IMR-90 (cell line): Measurements from ENCODE around the gene CISTR. TPM values are rescaled to one million over a fixed set of nuclear protein-coding genes. Genes with fewer than 3 reads are reported as not detected.

Source experiments
- ATAC-seq: fragments of 200-7000 bp; cut with Tn5 transposase; 2 replicates; pipeline ENCODE4 v1.9.1; 2020; ENCODE audit warnings: low read depth, mild to moderate bottlenecking, moderate library complexity
- BruUV-seq: library from RNA; stranded (reverse); fragments of 400-500 nt; replicated peaks from 2 replicates; lab custom pipeline; 2021; lab: Mats Ljungman, UMichigan
- CTCF ChIA-PET: fragments of 300-600 bp; formaldehyde crosslinking; extraction: SDS; loops from one replicate; lab custom pipeline; 2021; ENCODE audit warnings: antibody characterized with exemption; lab: Yijun Ruan, JAX
- POLR2A ChIA-PET: fragments of 300-600 bp; sonication (Branson Sonifier 250); formaldehyde crosslinking; loops from one replicate; lab custom pipeline; 2022; ENCODE audit warnings: antibody characterized with exemption; ENCODE audit not compliant: unreplicated experiment; lab: Charles Lee
- DNase-seq: peaks from one replicate; pipeline ENCODE4 v3.0.0; 2013
- H2AFZ ChIP-seq: replicated peaks from 2 replicates; pipeline ENCODE3; 2013; ENCODE audit warnings: low read length, mild to moderate bottlenecking; ENCODE audit not compliant: poor library complexity
- H2AK5ac ChIP-seq: 2 replicates; pipeline ENCODE4 v1.6.1; 2013; ENCODE audit warnings: low read depth, low read length, inconsistent platforms
- H2AK9ac ChIP-seq: replicated peaks from 2 replicates; pipeline ENCODE3; 2013; ENCODE audit warnings: mild to moderate bottlenecking, low read depth, low read length, moderate library complexity; ENCODE audit not compliant: poor library complexity
- H2BK120ac ChIP-seq: 2 replicates; pipeline ENCODE4 v1.6.1; 2013; ENCODE audit warnings: low read depth, low read length, inconsistent platforms
- H2BK15ac ChIP-seq: 3 replicates; pipeline ENCODE4 v1.6.1; 2013; ENCODE audit warnings: low read depth, low read length, inconsistent platforms
- H2BK20ac ChIP-seq: 2 replicates; pipeline ENCODE4 v1.6.1; 2013; ENCODE audit warnings: low read depth, mild to moderate bottlenecking, inconsistent platforms, low read length, moderate library complexity
- H2BK5ac ChIP-seq: 2 replicates; pipeline ENCODE4 v1.6.1; 2013; ENCODE audit warnings: mild to moderate bottlenecking, low read depth, low read length, inconsistent platforms; ENCODE audit not compliant: poor library complexity, severe bottlenecking
- H3K14ac ChIP-seq: replicated peaks from 2 replicates; pipeline ENCODE4 v1.6.1; 2013; ENCODE audit warnings: low read depth, low read length, inconsistent platforms
- H3K18ac ChIP-seq: 2 replicates; pipeline ENCODE4 v1.6.1; 2013; ENCODE audit warnings: low read depth, low read length, control low read depth
- H3K23ac ChIP-seq: 2 replicates; pipeline ENCODE4 v1.6.1; 2013; ENCODE audit warnings: low read depth, low read length, inconsistent platforms
- H3K27ac ChIP-seq: 2 replicates; pipeline ENCODE4 v1.5.1; 2013; ENCODE audit warnings: mild to moderate bottlenecking, control low read depth, low read length; ENCODE audit not compliant: insufficient read depth
- H3K27me3 ChIP-seq: 2 replicates; pipeline ENCODE4 v1.6.1; 2013; ENCODE audit warnings: low read length; ENCODE audit not compliant: control insufficient read depth, insufficient read depth
- H3K36me3 ChIP-seq: 2 replicates; pipeline ENCODE4 v1.6.1; 2013; ENCODE audit warnings: low read length, mixed read lengths; ENCODE audit not compliant: control insufficient read depth, insufficient read depth
- H3K4ac ChIP-seq: 2 replicates; pipeline ENCODE4 v1.6.1; 2013; ENCODE audit warnings: low read depth, low read length, inconsistent platforms
- H3K4me1 ChIP-seq: 2 replicates; pipeline ENCODE4 v1.6.1; 2013; ENCODE audit warnings: low read length, mixed read lengths; ENCODE audit not compliant: control insufficient read depth, insufficient read depth
- H3K4me2 ChIP-seq: 2 replicates; pipeline ENCODE4 v1.6.1; 2013; ENCODE audit warnings: low read depth, mild to moderate bottlenecking, control low read depth, low read length, moderate library complexity
- H3K4me3 ChIP-seq: 2 replicates; pipeline ENCODE4 v1.5.1; 2013; ENCODE audit warnings: low read depth, mild to moderate bottlenecking, control low read depth, low read length, moderate library complexity; ENCODE audit not compliant: insufficient read depth
- H3K56ac ChIP-seq: 2 replicates; pipeline ENCODE4 v1.6.1; 2013; ENCODE audit warnings: low read length, inconsistent platforms; ENCODE audit not compliant: insufficient read depth; ENCODE audit errors: extremely low read depth
- H3K79me1 ChIP-seq, 2 experiments: 2 replicates each; pipeline ENCODE4 v1.6.1; 2013; ENCODE audit warnings: low read length in 2 of 2, inconsistent platforms in 1 of 2, low read depth in 1 of 2
- H3K9ac ChIP-seq: 2 replicates; pipeline ENCODE4 v1.6.1; 2013; ENCODE audit warnings: low read depth, low read length, control low read depth
- H3K9me1 ChIP-seq: 2 replicates; pipeline ENCODE4 v1.6.1; 2013; ENCODE audit warnings: low read length, inconsistent platforms; ENCODE audit not compliant: insufficient read depth
- H3K9me3 ChIP-seq: 2 replicates; pipeline ENCODE4 v1.6.1; 2013; ENCODE audit warnings: low read length; ENCODE audit not compliant: control insufficient read depth, insufficient read depth
- H4K20me1 ChIP-seq: 2 replicates; pipeline ENCODE4 v1.6.1; 2013; ENCODE audit warnings: low read length, inconsistent platforms; ENCODE audit not compliant: insufficient read depth
- H4K5ac ChIP-seq: 2 replicates; pipeline ENCODE4 v1.6.1; 2013; ENCODE audit warnings: mild to moderate bottlenecking, low read depth, low read length, control low read depth
- H4K8ac ChIP-seq, 2 experiments: 2 replicates each; pipeline ENCODE4 v1.6.1; 2013; ENCODE audit warnings: low read depth in 2 of 2, low read length in 2 of 2, control low read depth in 1 of 2, inconsistent platforms in 1 of 2
- H4K91ac ChIP-seq: 2 replicates; pipeline ENCODE4 v1.6.1; 2013; ENCODE audit warnings: low read depth, low read length, inconsistent platforms; ENCODE audit not compliant: insufficient read depth
- BHLHE40 ChIP-seq: fragments of 150-350 bp; IDR thresholded peaks from 2 replicates; pipeline ENCODE4 v1.6.1; 2016; ENCODE audit warnings: mild to moderate bottlenecking, low read depth, low read length
- CEBPB ChIP-seq: IDR thresholded peaks from 2 replicates; pipeline ENCODE4 v1.6.1; 2012; ENCODE audit warnings: low read depth, low read length, improper control_type of control experiment
- CHD1 ChIP-seq: IDR thresholded peaks from 2 replicates; pipeline ENCODE4 v1.6.1; 2012; ENCODE audit warnings: low read depth, low read length, improper control_type of control experiment
- FOS ChIP-seq: fragments of 150-350 bp; IDR thresholded peaks from 2 replicates; pipeline ENCODE4 v1.6.1; 2016; ENCODE audit warnings: low read depth, low read length
- MAFK ChIP-seq: IDR thresholded peaks from 2 replicates; pipeline ENCODE4 v1.6.1; 2012; ENCODE audit warnings: low read depth, low read length, improper control_type of control experiment
- MAZ ChIP-seq: IDR thresholded peaks from 2 replicates; pipeline ENCODE4 v1.6.1; 2012; ENCODE audit warnings: low read depth, mild to moderate bottlenecking, low read length, improper control_type of control experiment, moderate library complexity, borderline replicate concordance
- MXI1 ChIP-seq: IDR thresholded peaks from 2 replicates; pipeline ENCODE4 v1.6.1; 2012; ENCODE audit warnings: low read depth, mild to moderate bottlenecking, low read length, moderate library complexity, borderline replicate concordance
- NFE2L2 ChIP-seq: fragments of 150-350 bp; IDR thresholded peaks from 2 replicates; pipeline ENCODE4 v1.6.1; 2016; ENCODE audit warnings: low read depth, mild to moderate bottlenecking, low read length
- POLR2A ChIP-seq: IDR thresholded peaks from 2 replicates; pipeline ENCODE4 v1.6.1; 2012; ENCODE audit warnings: mild to moderate bottlenecking, low read depth, low read length
- RAD21 ChIP-seq: IDR thresholded peaks from 2 replicates; pipeline ENCODE4 v1.6.1; 2012; ENCODE audit warnings: low read length, improper control_type of control experiment
- RCOR1 ChIP-seq: IDR thresholded peaks from 2 replicates; pipeline ENCODE4 v1.6.1; 2012; ENCODE audit warnings: mild to moderate bottlenecking, low read length, improper control_type of control experiment; ENCODE audit not compliant: insufficient replicate concordance
- RFX5 ChIP-seq: IDR thresholded peaks from 2 replicates; pipeline ENCODE4 v1.8.0; 2012; ENCODE audit warnings: low read depth, mild to moderate bottlenecking, low read length, moderate library complexity
- SMC3 ChIP-seq: fragments of 150-350 bp; IDR thresholded peaks from 2 replicates; pipeline ENCODE4 v1.6.1; 2016; ENCODE audit warnings: low read depth, mild to moderate bottlenecking, antibody characterized with exemption, low read length, moderate library complexity
- dilution Hi-C: fragments of 300-500 bp; cut with HindIII; formaldehyde crosslinking; loops from one replicate; pipeline ENCODE4 v1.14.3; 2018; ENCODE audit warnings: low sequenced_read_pairs; ENCODE audit not compliant: unreplicated experiment
- in situ Hi-C: fragments of 300-500 bp; cut with MboI; formaldehyde crosslinking; loops from 3 replicates; pipeline ENCODE4 v1.14.3; 2019; ENCODE audit warnings: low sequenced_read_pairs, inconsistent platforms, mixed read lengths
- intact Hi-C: fragments of 100-400 bp; cut with micrococcal nuclease; formaldehyde crosslinking; loops from 2 replicates; pipeline ENCODE4 v1.10.0; 2022
- polyA plus RNA-seq, 3 experiments: library from polyadenylated mRNA; depleted of rRNA; stranded (reverse); fragments of >200 nt; gene quantifications; 2 replicates each; pipeline ENCODE4 v1.2.3, GENCODE V29; 2012; ENCODE audit warnings: low replicate concordance in 1 of 3
- total RNA-seq: library from RNA; depleted of rRNA; stranded (reverse); fragments of >200 nt; gene quantifications from 2 replicates; pipeline ENCODE4 v1.2.3, GENCODE V29; 2012
- TF ChIP-seq, protein P1 (sequence below): fragments of 150-350 bp; IDR thresholded peaks from 2 replicates; pipeline ENCODE4 v1.6.1; 2017; ENCODE audit warnings: mild to moderate bottlenecking, antibody characterized with exemption, low read length, low read depth
- TF ChIP-seq, protein P2 (sequence below): conservative IDR thresholded peaks from 2 replicates; pipeline ENCODE4 v1.5.1; 2012; ENCODE audit warnings: mild to moderate bottlenecking, low read depth, low read length, improper control_type of control experiment
- TF ChIP-seq, protein P3 (sequence below): fragments of 150-350 bp; IDR thresholded peaks from 2 replicates; pipeline ENCODE4 v1.6.1; 2016; ENCODE audit warnings: low read depth, mild to moderate bottlenecking, low read length, moderate library complexity, borderline replicate concordance

The CISTR gene
- total and polyA plus RNA-seq, 2 of the 4 experiments (the other 2 are of a cell fraction) = not detected

DNA sequence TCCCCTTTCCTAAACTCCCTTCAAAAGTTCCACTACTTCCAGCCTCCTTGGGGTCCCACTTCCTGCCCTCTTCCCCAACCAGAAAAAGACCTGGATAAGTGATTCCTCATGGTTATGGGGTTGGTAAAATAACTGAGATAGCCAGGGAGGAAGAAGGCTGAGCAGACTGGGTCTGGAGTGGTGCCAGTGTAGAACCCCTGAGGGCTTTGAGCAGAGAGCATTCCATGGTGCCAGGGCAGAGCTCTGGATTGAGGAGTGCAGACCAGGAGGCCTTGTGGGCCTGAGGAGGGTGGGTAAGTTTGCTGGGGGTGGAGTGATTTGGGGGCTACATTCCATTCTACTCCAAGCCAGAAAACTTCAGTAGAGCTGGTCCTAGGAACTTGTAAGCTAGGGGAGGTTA is 9.5 kb upstream of the CISTR start:
- peaks cover 49% of the 10 kb centered on the region for H3K27me3 ChIP-seq
- H4K91ac ChIP-seq = no peak overlapping the region
- H3K9me1 ChIP-seq = no peaks in the 10 kb centered on the region
- no peaks in the 10 kb centered on the region for H3K4me1 ChIP-seq
- H3K23ac ChIP-seq = no peak overlapping the region
- TF ChIP-seq NFE2L2 (no peak), RCOR1 (no peak), BHLHE40 (no peak), MXI1 (no peak), FOS (no peak), RFX5 (no peak), POLR2A (no peak), SMC3 (no peak), CEBPB (no peak), RAD21 (no peak), MAFK (no peak), CHD1 (no peak), MAZ (no peak)
- TF ChIP-seq, protein P1, sequence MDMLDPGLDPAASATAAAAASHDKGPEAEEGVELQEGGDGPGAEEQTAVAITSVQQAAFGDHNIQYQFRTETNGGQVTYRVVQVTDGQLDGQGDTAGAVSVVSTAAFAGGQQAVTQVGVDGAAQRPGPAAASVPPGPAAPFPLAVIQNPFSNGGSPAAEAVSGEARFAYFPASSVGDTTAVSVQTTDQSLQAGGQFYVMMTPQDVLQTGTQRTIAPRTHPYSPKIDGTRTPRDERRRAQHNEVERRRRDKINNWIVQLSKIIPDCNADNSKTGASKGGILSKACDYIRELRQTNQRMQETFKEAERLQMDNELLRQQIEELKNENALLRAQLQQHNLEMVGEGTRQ = no peak
- TF ChIP-seq, protein P2, sequence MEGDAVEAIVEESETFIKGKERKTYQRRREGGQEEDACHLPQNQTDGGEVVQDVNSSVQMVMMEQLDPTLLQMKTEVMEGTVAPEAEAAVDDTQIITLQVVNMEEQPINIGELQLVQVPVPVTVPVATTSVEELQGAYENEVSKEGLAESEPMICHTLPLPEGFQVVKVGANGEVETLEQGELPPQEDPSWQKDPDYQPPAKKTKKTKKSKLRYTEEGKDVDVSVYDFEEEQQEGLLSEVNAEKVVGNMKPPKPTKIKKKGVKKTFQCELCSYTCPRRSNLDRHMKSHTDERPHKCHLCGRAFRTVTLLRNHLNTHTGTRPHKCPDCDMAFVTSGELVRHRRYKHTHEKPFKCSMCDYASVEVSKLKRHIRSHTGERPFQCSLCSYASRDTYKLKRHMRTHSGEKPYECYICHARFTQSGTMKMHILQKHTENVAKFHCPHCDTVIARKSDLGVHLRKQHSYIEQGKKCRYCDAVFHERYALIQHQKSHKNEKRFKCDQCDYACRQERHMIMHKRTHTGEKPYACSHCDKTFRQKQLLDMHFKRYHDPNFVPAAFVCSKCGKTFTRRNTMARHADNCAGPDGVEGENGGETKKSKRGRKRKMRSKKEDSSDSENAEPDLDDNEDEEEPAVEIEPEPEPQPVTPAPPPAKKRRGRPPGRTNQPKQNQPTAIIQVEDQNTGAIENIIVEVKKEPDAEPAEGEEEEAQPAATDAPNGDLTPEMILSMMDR = no peak
- TF ChIP-seq, protein P3, sequence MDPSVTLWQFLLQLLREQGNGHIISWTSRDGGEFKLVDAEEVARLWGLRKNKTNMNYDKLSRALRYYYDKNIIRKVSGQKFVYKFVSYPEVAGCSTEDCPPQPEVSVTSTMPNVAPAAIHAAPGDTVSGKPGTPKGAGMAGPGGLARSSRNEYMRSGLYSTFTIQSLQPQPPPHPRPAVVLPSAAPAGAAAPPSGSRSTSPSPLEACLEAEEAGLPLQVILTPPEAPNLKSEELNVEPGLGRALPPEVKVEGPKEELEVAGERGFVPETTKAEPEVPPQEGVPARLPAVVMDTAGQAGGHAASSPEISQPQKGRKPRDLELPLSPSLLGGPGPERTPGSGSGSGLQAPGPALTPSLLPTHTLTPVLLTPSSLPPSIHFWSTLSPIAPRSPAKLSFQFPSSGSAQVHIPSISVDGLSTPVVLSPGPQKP = no peak
- no peak overlapping the region for H2BK5ac ChIP-seq
- intact Hi-C loops (no loop called here), in situ Hi-C loops (loop anchor here (10.0 kb wide), 1 partner anchor 233 kb away; no protein-coding TSS in a partner anchor), dilution Hi-C loops (no loop called here)
- no peak overlapping the region for H4K5ac ChIP-seq
- no peak overlapping the region for H3K56ac ChIP-seq
- DNase-seq = no peak
- ChIA-PET CTCF (interaction anchor here (1.5 kb wide), 1 partner anchor 15 kb away, joined by 4 read pairs; no protein-coding TSS in a partner anchor), POLR2A (no interaction called here)
- H2BK120ac ChIP-seq = no peak overlapping the region
- H4K8ac ChIP-seq = no peak overlapping the region
- no peak overlapping the region for H3K4me3 ChIP-seq
- no peak overlapping the region for H3K9ac ChIP-seq
- H3K79me1 ChIP-seq = no peaks in the 10 kb centered on the region
- H3K9me3 ChIP-seq = peaks cover 4% of the 10 kb centered on the region; the same call in 1 of the 2 replicates
- no peak overlapping the region for H3K27ac ChIP-seq
- no peak overlapping the region for H3K14ac ChIP-seq
- H3K4ac ChIP-seq = no peak overlapping the region
- no peak overlapping the region for H3K4me2 ChIP-seq
- no peak overlapping the region for H2BK20ac ChIP-seq
- ATAC-seq = no peak
- no peaks in the 10 kb centered on the region for H3K36me3 ChIP-seq
- H3K18ac ChIP-seq = no peak overlapping the region
- H4K20me1 ChIP-seq = no peaks in the 10 kb centered on the region
- peak overlapping the region; percentile 24 for H2AFZ ChIP-seq
- BruUV-seq = no TSS peak
- no peak overlapping the region for H2AK9ac ChIP-seq
- H2AK5ac ChIP-seq = no peak overlapping the region
- no peak overlapping the region for H2BK15ac ChIP-seq
